ACHN (cell line): ENCODE results near the gene GBF1.

Experiments used
- DNase-seq: peaks from one replicate; pipeline ENCODE4 v3.0.0-alpha.2; 2015
- in situ Hi-C: cut with HindIII; loops from 2 replicates; pipeline ENCODE4 v1.10.0; 2017; ENCODE audit warnings: low sequenced_read_pairs, low pct_ligation_motif_present, low pct_unique_long_range_greater_than_20kb

GBF1 gene

DNA sequence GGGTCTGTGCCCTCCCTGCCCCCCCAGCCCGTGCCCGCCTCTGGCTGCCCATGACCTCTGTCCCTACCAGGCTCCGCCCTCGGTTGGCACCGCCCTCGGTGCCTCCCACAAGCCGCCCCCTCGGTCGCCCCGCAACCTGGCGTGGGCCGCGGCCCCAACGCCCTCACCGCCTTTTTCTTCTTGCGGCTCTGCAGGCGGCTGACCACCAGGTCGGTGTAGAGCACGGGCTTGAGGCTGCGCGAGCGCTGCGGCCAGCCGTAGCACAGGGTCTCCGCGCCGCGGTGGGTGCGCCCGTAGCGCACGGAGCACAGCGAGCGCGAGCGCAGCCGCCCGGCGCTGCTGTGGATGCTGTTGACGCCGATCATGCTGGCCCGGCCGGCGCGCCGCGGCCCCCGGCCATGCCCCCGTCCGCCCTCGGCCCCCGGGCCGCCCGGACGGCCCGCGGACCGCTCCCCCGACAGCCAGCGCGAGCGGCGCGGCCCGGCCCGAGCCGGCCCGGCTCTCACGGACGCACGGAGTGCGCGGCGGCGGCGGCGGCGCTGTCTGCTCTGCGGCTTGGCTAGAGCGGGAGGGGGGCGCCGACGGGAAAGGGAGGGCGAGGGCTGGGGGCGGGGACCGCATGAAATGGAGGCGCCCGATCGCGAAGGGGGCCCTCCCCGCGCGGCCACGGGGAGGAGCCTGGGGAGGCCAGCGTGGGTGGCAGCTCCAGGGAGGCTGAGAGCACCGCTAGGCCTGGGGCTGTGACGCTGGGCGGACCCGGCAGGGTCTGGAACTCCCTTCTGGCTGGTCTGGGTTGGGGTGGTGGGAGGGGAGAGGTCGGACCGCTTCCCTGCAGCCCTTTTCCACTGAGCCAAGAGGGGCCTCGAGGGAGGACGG is 163.6 kb downstream of the GBF1 start:
- DNase-seq, result peak; percentile 7
- in situ Hi-C loops, result no loop called here

DNA sequence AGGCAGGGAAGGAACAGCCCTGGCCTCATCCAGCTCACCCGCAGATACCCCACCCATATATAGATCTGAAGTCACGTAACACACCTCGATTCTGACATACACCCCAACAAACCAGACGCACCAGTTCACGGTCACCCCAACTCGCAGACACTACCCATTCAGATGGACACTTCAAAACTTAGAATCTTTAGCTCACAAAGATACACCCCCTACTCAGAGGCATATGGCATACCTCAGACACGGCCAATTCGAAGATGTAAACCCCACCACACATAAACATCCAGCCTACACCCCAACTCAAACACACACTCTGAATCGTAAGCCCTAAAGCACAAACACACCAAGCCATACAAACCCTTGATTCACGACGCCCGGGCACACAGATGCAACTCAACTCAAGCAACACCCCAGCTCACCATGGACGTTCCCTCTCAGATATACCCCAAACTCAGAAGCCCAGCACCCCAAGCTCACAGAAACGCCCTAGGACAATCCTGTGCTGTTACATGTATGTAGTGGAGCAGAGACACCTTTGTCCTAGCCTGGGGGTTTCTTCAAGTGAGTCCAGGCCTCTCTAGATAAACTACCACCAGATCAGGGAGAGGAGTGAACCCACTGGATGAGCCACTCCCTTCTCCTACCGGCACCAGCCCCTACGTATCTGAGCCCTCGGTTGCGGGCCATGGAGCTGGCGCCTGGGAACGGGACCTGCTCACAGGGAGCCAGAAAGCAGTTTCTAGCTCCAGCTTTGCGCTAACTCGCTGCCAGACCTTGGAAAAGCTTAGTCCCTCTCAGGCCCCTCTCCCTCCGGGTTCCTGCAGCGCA is 164.5 kb downstream of the GBF1 start:
- in situ Hi-C loops, result no loop called here
- no peak for DNase-seq

DNA sequence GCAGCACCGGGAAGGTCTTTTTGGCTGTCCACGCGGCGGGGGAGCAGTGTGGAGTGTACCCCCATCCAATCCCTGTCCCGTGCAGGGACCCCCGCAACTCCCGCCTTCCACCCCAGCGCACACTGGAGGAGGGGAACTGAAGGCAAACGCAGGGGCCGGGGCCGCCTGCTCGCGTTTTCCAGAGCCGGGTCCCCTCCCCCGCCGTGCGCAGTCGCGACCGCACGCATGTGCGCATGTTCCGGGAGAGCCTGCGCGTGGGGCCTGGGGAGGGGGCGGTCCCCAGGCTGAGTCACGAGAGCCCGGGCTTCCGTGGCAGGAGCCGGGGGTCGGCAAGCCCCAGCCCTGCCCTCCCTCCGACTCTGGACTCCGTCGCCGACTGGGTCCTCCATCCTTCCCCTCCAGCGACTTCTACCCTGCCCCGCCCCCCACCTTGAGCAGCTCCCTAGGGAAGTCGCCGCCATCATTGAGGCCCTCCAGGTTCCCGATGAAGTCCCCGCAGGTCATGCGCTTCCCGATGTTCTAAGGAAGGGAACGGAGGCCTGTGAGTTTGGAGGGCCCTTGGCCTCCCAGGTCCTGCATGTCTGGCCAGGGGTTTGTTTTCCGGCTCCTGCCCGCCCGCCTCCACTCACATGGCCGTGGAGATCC is 165.2 kb downstream of the GBF1 start:
- in situ Hi-C loops, result no loop called here
- DNase-seq, result no peak

DNA sequence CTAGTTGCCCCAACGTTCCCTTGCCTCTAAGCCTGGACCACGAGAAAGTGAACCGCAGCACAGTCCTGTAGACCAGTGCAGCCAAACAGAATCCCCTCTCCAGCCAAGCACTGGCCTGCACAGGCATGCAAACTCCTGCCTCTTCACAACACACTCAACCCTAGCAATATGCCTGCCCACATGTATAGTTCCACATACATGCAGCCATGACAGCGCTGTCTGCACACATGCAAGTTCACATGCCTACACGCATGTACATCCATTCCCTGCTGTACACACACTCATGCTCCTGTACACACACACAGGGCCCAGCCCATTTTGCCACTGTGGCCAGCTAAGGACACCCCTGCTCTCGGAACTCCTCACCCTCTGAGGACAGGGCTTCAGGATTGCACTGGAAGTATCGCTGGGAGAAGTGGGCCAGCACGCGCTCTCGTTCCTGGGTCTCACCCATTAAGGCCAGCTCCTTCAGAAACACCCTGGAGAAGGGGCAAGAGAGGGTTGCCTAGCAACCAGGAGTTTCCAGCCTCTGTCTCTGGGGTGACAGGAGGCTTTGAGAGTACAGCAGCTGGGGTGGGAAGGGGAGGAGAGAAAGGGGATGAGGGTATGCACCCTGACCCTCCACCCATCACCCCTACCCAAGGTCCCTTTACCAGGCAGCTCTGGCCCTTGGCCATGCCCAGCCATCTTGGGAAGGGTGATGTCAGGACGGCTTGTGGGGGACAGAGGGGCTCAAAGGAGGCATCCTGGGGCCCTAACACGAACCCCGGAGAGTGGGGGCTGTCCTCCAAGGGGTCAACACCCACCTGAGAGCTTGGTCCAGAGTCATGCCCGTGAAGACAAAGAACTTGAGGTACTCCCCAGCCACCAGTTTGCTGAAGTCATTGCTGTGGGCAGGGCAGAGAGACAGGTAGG is 166.3 kb downstream of the GBF1 start:
- in situ Hi-C loops, result no loop called here
- no peak for DNase-seq

DNA sequence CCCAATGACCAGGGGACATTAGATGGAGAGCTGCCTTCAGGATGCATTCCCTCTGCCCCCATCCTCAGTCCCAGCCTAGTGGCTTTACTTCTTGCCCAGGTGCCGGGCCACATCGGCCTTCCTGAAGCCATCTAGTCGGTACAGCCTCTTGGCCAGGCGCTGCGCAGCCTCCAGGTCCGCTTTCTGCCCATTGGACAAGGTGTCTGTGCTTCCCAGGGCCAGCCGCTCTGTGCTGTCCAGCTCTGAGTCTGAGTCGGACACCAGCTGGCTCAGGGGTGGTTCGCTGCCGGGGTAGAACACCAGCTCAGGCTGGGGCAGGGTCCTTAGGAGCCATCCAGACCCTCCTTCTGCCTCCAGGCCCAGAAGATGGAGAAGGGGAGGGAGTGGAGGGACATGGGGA is 167.0 kb downstream of the GBF1 start:
- in situ Hi-C loops, result no loop called here
- DNase-seq, result no peak

DNA sequence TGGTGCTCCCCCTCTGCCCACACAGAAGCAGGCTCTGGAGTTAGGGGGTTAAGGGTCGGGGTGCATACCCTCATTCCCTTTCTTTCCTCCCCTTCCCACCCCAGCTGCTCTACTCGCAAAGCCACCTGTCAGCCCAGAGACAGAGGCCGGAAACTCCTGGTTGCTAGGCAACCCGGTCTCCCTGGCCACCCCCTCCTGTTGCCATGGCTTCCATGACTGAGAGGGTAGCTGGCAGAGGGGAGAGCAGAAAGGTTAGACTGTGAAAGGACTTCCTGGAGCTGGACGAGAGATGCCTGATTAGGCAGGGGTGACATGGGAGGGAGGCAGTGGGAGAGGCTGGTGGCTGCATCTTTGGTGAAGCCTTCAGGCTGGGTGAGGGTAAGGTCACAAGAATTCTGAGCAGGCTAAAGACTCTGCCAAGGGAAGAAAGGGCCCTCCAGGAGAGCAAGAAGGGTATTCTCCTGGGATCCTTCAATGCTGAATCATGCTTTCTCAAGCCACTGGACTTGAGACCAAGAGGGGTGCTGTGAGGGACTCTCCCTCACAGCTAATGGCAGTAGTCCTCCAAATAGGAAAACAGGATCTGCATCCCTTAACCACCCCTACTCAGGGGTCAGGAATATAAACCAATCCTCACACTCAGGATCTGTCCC is 167.8 kb downstream of the GBF1 start:
- in situ Hi-C loops, result no loop called here
- peak; percentile 38 for DNase-seq

DNA sequence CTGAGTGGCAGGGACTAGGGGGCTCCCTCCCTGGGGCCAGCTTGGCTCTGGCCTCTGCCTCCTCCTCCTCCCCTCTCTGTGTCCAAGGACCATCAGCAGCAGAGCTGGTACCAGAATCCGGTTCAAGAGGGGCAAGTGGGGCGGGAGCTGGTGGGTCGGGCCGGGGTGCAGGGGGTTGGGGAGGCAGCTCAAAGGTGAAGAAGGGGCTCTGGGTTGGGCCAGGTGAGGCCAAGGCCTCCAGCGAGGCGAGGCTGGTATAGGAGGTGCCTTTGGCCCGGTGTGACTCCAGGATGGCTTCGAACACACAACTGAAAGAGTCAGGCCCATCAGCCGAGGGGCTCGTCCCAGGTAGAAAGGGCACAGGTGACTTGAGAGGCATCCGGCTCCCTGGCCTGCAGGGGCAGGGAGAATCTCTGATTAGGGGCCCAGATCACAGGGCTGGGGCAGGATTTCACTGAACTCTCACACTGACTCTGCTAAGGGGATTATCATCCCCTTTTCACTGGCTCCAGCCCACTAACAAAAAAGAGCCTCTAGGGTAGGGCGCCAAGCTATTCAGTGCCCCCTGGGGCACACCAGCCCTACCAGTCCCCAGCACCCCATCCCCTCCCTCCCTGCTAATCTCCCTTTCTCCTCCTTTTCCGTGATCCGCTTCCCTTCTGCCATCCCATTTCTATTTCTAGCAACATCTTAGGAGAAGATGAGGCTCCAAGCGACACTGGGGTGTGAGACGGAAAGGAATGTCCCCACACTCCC is 168.7 kb downstream of the GBF1 start:
- DNase-seq, result no peak
- in situ Hi-C loops, result no loop called here

DNA sequence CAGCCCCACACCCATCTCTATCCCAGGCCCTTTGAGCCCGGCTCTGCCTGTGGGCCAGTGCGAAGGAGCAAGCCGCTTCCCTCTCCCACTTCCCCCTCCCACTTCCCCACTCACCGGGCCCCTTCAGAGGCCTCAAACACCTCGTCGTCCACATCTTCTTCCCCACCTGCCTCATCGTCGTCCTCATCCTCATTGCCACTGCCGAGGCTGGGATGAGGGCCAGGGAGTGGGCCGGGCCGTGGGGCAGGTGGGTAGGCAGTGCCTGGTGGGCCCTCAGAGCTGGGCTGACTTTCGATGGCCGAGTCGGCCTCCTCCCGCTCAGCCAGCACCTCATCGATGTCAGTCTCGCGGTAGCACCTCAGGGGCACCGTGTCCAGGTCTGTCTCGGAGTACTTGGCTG is 169.4 kb downstream of the GBF1 start:
- in situ Hi-C loops, result no loop called here
- no peak for DNase-seq

DNA sequence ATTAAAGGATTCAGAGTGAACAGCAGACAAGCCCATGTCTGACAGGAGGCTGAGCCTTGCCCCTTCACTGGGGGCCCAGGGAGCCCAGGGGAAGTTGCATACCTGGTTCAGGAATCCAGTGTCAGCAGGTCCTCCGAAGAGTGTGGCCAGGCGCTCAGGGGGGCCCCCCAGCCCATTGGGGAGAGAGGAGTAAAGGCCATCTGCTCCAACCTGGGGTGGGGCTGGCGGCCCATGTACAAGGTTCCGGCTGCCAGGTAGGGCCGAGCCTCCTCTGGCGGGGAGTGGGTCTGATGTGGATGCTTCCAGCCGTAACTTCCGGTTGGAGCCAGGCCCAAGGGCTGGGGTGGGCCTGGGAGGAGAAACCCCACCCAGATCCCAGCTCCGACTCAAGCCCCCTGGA is 171.0 kb downstream of the GBF1 start:
- in situ Hi-C loops, result no loop called here
- DNase-seq, result no peak

DNA sequence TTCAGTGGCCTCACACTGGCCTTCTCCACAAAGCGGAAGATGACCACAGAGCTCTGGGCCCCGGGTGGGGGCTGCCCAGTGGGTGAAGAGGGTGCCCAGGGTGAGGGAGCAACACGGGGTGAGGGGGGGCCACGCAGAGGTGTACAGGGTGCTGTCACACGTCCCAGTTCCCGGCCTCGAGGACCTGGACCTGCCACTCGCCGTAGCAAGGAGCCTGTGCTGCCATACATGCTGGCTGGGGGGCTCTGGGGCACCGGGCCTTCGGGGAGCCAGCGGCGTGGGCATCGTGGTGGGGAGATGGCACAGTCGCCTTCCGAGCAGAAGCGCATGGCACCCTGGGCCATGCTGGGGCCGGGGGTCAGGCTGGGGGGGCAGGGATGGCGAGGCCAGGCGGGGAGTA is 171.4 kb downstream of the GBF1 start:
- no peak for DNase-seq
- in situ Hi-C loops, result no loop called here

DNA sequence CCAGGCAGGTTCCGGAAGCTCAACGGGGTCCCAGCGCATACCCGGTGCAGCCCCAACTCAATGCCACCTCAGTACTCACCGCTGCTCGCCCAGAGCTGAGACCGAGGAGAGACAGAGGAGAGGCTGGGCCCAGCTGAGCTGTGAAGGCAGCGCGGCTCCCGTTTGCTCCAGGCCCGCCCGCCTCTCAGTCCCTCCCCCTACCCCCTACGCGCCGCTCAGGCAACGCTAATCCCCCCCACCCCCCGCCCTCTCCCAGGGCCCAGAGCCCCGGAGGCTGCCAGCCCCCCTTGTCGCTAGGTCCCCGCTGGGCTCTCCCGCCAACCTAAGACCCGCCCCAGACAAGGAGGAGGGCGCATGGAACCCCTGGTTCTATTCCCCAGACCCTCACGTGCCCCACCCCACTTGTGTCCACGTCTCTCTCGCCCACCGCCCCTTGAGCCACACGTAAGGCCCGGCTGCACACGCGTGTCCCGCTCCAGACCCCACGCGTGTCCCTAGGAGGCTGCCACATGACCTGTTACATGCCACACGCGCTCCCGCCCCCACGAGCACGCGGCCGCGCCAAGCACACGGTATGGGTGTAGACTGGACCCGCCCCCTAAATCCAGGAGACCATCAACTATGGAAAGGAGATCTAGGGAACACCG is 173.4 kb downstream of the GBF1 start, which contains the start of gene PSD:
PSD (minus strand) TSS at position 164 of the 647 bp plus-strand sequence. CDS start 1,747 bp downstream, outside the sequence.
- no peak for DNase-seq
- in situ Hi-C loops, result no loop called here

DNA sequence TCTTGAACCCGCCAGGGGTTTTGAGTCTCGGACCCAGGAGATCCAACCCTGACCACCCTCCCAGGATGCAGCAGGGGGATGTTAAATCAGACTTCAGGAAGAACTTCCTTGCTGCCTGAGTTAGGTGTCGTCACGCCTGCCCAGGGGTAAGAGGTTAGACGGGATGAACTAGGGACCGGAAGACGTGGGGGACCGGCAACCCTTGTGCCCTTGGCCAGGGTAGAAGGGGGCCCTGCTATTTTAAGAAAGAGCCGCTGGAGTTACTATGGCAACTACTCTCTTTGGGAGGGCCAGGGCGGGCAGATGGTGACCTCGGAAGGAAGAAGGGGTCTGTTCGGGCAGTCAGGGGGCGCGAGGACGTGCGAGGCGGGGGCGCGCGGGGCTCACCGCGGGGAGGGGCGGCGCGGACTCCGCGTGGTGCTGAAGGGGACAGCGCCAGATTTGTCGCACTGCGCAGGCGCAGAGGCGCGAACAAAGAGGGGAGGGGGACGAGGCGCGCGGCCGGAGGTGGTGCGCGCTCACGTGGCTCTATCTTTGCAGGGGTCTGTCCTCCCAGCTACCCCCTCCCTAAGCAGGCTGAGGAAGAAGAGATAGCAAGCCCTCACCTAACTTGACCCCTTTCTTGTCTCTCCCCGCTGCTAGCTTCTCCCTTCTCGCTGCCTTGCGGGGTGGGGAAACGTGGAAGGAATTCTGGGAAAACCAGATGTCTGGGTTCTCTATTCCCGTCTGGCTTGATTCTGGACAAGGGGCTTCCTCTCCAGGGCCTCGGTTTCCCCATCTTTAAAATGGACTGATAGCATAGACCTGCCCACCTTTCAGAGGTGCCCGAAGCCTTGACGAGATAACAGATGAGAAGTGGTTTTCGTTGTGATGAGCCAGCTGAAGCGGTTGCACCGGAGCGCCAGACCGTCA is 174.2 kb downstream of the GBF1 start:
- in situ Hi-C loops, result no loop called here
- DNase-seq, result peak; percentile 54

DNA sequence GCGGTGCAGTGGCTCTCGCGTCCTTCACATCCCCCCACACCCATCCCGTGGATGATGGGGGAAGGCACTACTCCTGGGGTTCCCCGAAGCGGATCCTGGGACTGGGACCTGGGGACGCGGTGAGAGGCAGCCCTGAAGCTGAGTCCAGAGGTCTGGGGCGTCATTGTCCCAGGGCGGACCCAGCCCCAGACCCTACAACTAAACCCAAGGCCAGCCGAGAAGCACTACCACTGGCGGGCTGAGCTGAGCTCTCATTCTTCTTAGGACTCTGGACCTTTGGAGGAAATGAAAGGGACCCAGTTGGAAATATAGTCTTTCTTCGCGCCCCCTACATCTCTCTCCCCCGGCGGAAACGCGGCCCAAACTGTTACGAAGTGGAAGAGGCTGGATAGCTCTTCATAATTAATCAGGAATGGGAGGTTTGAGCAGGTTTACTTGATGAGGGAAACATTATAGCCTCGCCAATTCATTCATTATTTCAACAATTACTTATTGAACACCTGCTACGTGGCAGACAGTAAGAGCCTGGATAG is 174.9 kb downstream of the GBF1 start:
- in situ Hi-C loops, result no loop called here
- no peak for DNase-seq

DNA sequence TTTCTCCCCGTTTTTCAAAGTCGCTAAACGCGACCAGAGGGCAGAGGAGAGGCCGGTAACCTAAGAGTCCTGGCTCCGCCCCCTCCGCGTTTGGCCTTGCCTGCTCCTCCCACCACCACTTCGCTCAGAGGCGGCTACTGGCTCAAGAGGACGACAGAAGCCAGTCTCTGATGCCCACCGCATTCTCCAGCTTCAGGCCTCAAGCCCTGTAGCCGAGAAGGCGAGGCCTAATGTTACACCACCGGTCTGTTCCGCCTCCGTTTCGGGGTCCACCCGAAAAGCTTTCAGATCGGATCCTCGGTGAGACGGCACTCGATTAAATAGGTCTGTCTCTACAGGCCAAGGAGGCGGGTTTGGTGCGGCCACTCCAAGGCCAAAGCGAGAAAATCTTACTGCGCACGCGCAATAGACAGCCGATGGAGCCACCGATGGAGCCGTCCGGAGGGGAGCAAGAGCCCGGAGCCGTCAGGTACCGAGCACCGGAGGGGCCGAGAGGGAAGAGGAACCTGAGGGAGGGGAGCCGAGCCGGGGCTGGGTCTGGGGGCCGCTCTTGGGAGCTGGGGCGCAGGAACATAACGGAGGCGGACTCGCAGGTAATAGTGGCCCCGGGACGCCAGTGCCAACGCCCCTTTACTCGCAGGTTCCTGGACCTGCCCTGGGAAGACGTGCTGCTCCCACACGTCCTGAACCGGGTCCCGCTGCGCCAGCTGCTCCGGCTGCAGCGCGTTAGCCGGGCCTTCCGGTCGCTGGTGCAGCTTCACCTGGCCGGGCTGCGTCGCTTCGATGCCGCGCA is 175.6 kb downstream of the GBF1 start, which contains the start of gene FBXL15:
FBXL15 (plus strand) TSS at position 123 of the 793 bp plus-strand sequence; CDS start at position 417, 294 bp downstream.
- DNase-seq, result peak; percentile 98
- in situ Hi-C loops, result no loop called here

DNA sequence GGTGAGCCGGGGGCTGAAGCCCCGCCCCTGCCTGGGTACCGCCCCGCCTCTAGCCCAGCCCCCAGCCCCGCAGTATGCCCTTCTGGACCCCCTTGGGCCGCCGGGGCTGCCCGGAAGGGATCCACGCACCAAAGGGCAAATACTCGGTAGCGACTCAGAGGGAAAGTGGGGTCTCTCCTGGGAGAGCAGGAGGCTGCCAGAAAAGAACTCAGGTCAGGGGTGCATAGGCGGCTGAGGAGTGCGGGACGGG is 176.1 kb downstream of the GBF1 start:
- in situ Hi-C loops, result no loop called here
- DNase-seq, result peak; percentile 6
